Thyroid gland (tissue), 4 donors: ENCODE measurements around the gene FRMD4A. TPM values are rescaled to one million over a fixed set of nuclear protein-coding genes. Genes with fewer than 3 reads are reported as not detected.

Experiments
- DNase-seq, 2 donors: peaks; one replicate each; pipeline ENCODE4 v3.0.0-alpha.2; 2019
- H3K27ac ChIP-seq, 3 donors: fragments of 200-600 bp; sonication (generic); 1 replicate in 2 of 3; 2 replicates in 1 of 3; pipeline ENCODE4 v1.5.1; 2016 to 2019; ENCODE audit warnings: mild to moderate bottlenecking in 1 of 3, moderate library complexity in 1 of 3
- H3K27me3 ChIP-seq: fragments of 200-600 bp; sonication (generic); one replicate; pipeline ENCODE4 v1.5.1; 2019
- H3K36me3 ChIP-seq, 2 donors: fragments of 200-600 bp; sonication (generic); one replicate each; pipeline ENCODE4 v1.5.1; 2016 to 2019
- H3K4me1 ChIP-seq, 2 donors: fragments of 200-600 bp; sonication (generic); one replicate each; pipeline ENCODE4 v1.5.1; 2017 to 2019
- H3K4me3 ChIP-seq, 3 donors: fragments of 200-600 bp; sonication (generic); replicated peaks in 1 of 3; 1 replicate in 2 of 3; 2 replicates in 1 of 3; pipeline ENCODE4 v1.5.1; 2016; ENCODE audit warnings: mild to moderate bottlenecking in 1 of 3
- H3K9me3 ChIP-seq: fragments of 200-600 bp; sonication (generic); one replicate; pipeline ENCODE4 v1.5.1; 2017
- POLR2A ChIP-seq, 2 donors: fragments of 450-650 bp; IDR thresholded peaks; one replicate each; pipeline ENCODE4 v1.6.1; 2017; ENCODE audit warnings: antibody characterized with exemption in 2 of 2, mild to moderate bottlenecking in 2 of 2, moderate library complexity in 1 of 2
- WGBS, 2 donors: methylation state at CpG; one replicate each; pipeline ENCODE4 v1.1.5; 2017; 5-methylcytosine and 5-hydroxymethylcytosine counted together
- intact Hi-C: fragments of 100-400 bp; cut with DNase I; formaldehyde crosslinking; loops from one replicate; pipeline ENCODE4 v1.15.1; 2023
- total RNA-seq, 4 donors: library from RNA; depleted of rRNA; stranded (reverse); fragments of >200 nt; gene quantifications; one replicate each; pipeline ENCODE4 v1.2.3, GENCODE V29; 2016
- TF ChIP-seq, protein P1 (sequence below), 6 experiments: fragments of 200-600 bp in 3 of 6; fragments of 450-650 bp in 3 of 6; sonication (generic) in 3 of 6; IDR thresholded peaks; one replicate each; pipeline ENCODE4 v1.5.1; 2016 to 2019; ENCODE audit warnings: antibody characterized with exemption in 6 of 6, mild to moderate bottlenecking in 2 of 6, inconsistent platforms in 1 of 6, moderate library complexity in 1 of 6

The FRMD4A gene
- total RNA-seq, 4 donors from 2014 or later: 10.6 to 18.6 (median 16.3) TPM

- WGBS, 2 donors: 72 to 79% methylated on average over 5 of the region's 5 CpGs
- Histone ChIP-seq H3K9me3 (no peaks in the 10 kb centered on the region), H3K27me3 (no peaks in the 10 kb centered on the region), H3K4me3 (no peak overlapping the region), H3K27ac (no peak overlapping the region), H3K4me1 (no peaks in the 10 kb centered on the region), H3K36me3 (no peaks in the 10 kb centered on the region)
- no peak for TF ChIP-seq POLR2A (IDR thresholded peaks at IDR 0.05)
- TF ChIP-seq, protein P1, sequence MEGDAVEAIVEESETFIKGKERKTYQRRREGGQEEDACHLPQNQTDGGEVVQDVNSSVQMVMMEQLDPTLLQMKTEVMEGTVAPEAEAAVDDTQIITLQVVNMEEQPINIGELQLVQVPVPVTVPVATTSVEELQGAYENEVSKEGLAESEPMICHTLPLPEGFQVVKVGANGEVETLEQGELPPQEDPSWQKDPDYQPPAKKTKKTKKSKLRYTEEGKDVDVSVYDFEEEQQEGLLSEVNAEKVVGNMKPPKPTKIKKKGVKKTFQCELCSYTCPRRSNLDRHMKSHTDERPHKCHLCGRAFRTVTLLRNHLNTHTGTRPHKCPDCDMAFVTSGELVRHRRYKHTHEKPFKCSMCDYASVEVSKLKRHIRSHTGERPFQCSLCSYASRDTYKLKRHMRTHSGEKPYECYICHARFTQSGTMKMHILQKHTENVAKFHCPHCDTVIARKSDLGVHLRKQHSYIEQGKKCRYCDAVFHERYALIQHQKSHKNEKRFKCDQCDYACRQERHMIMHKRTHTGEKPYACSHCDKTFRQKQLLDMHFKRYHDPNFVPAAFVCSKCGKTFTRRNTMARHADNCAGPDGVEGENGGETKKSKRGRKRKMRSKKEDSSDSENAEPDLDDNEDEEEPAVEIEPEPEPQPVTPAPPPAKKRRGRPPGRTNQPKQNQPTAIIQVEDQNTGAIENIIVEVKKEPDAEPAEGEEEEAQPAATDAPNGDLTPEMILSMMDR (IDR thresholded peaks at IDR 0.05): no peak
- intact Hi-C loops: no loop called here
- DNase-seq: no peak
Measured at GRCh38 chr10:14374745-14375445, 44.2 kb upstream of the FRMD4A start.

GRCh38 chr10:14372606-14373005 lies 41.9 kb upstream of the FRMD4A start:
- Histone ChIP-seq H3K4me3 (no peak overlapping the region), H3K4me1 (no peaks in the 10 kb centered on the region), H3K9me3 (no peaks in the 10 kb centered on the region), H3K36me3 (no peaks in the 10 kb centered on the region), H3K27me3 (no peaks in the 10 kb centered on the region), H3K27ac (no peak overlapping the region)
- TF ChIP-seq, protein P1 (IDR thresholded peaks at IDR 0.05): no peak
- TF ChIP-seq POLR2A (IDR thresholded peaks at IDR 0.05): no peak
- intact Hi-C loops: no loop called here
- WGBS, 2 donors: 65 to 75% methylated on average over 4 of the region's 4 CpGs
- no peak for DNase-seq

GRCh38 chr10:14371581-14371980 lies 40.9 kb upstream of the FRMD4A start:
- H3K9me3 ChIP-seq: no peaks in the 10 kb centered on the region
- H3K36me3 ChIP-seq: no peaks in the 10 kb centered on the region
- no peaks in the 10 kb centered on the region for H3K4me1 ChIP-seq
- 43 to 69% methylated on average over 4 of the region's 4 CpGs for WGBS, 2 donors
- H3K27me3 ChIP-seq: no peaks in the 10 kb centered on the region
- DNase-seq: no peak
- intact Hi-C loops: no loop called here
- H3K4me3 ChIP-seq: no peak overlapping the region
- H3K27ac ChIP-seq: no peak overlapping the region
- TF ChIP-seq, protein P1 (IDR thresholded peaks at IDR 0.05): no peak
- no peak for TF ChIP-seq POLR2A (IDR thresholded peaks at IDR 0.05)

GRCh38 chr10:14370894-14371293 lies 40.2 kb upstream of the FRMD4A start:
- Histone ChIP-seq H3K36me3 (no peaks in the 10 kb centered on the region), H3K9me3 (no peaks in the 10 kb centered on the region), H3K4me1 (no peaks in the 10 kb centered on the region), H3K27ac (no peak overlapping the region), H3K27me3 (no peaks in the 10 kb centered on the region), H3K4me3 (no peak overlapping the region)
- DNase-seq: no peak
- WGBS, 2 donors: 89 to 90% methylated on average over 5 of the region's 5 CpGs
- TF ChIP-seq POLR2A (IDR thresholded peaks at IDR 0.05): no peak
- TF ChIP-seq, protein P1 (IDR thresholded peaks at IDR 0.05): no peak
- intact Hi-C loops: no loop called here

DNA sequence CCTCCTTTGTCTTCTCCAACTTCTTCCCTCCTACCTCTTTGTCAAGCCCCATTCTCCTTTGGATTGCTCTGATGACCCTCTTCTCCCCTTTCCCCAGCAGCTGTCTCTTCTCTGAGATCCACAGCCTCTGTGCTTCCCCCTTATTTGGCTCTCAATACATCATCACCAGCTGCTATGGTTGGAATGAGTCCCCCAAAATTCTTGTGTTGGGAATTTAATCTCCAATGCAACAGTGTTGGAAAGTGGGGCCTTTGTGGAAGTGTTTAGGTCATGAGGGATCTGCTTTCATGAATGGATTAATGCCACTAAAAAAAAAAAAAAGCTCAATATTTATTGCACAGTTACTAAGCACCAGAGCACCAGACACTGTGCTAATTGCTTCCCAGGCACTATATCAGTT lies 39.2 kb upstream of the FRMD4A start:
- Histone ChIP-seq H3K27ac (no peak overlapping the region), H3K27me3 (no peaks in the 10 kb centered on the region), H3K9me3 (no peaks in the 10 kb centered on the region), H3K4me1 (no peaks in the 10 kb centered on the region), H3K36me3 (no peaks in the 10 kb centered on the region), H3K4me3 (no peak overlapping the region)
- intact Hi-C loops: no loop called here
- no peak for DNase-seq
- TF ChIP-seq, protein P1 (IDR thresholded peaks at IDR 0.05): no peak
- no peak for TF ChIP-seq POLR2A (IDR thresholded peaks at IDR 0.05)
